Neural progenitor cell (in vitro differentiated cells): ENCODE data around the gene TSHZ2. TPM values are rescaled to one million over a fixed set of nuclear protein-coding genes. Genes with fewer than 3 reads are reported as not detected.

Source experiments
- DNase-seq: peaks from one replicate; pipeline ENCODE4 v3.0.0-alpha.2; 2016; ENCODE audit warnings: low spot score
- H2AFZ ChIP-seq: fragments of 200-600 bp; sonication (generic); replicated peaks from 2 replicates; pipeline ENCODE4 v1.6.1; 2016; ENCODE audit warnings: antibody characterized with exemption
- H3F3A ChIP-seq: fragments of 200-600 bp; sonication (generic); 2 replicates; pipeline ENCODE4 v1.6.1; 2016; ENCODE audit warnings: antibody characterized with exemption, low read depth
- H3K27ac ChIP-seq: fragments of 200-600 bp; sonication (generic); 2 replicates; pipeline ENCODE4 v1.5.1; 2016; ENCODE audit warnings: mild to moderate bottlenecking
- H3K27me3 ChIP-seq: fragments of 200-600 bp; sonication (generic); 2 replicates; pipeline ENCODE4 v1.6.1; 2016; ENCODE audit warnings: mild to moderate bottlenecking, moderate library complexity
- H3K36me3 ChIP-seq: fragments of 200-600 bp; sonication (generic); 2 replicates; pipeline ENCODE4 v1.5.1; 2016
- H3K4me1 ChIP-seq: fragments of 200-600 bp; sonication (generic); 2 replicates; pipeline ENCODE4 v1.6.1; 2016; ENCODE audit warnings: mixed run types
- H3K4me2 ChIP-seq: fragments of 200-600 bp; sonication (generic); 2 replicates; pipeline ENCODE4 v1.6.1; 2016
- H3K4me3 ChIP-seq: fragments of 200-600 bp; sonication (generic); 2 replicates; pipeline ENCODE4 v1.5.1; 2016
- H3K79me2 ChIP-seq: fragments of 200-600 bp; sonication (generic); 2 replicates; pipeline ENCODE4 v1.6.1; 2016; ENCODE audit warnings: low read depth
- H3K9ac ChIP-seq: fragments of 200-600 bp; sonication (generic); 2 replicates; pipeline ENCODE4 v1.6.1; 2016
- H3K9me3 ChIP-seq: fragments of 200-600 bp; sonication (generic); 2 replicates; pipeline ENCODE4 v1.5.1; 2016; ENCODE audit warnings: low read depth
- H4K20me1 ChIP-seq: fragments of 200-600 bp; sonication (generic); 2 replicates; pipeline ENCODE4 v1.6.1; 2016; ENCODE audit warnings: low read depth
- H3K27ac Mint-ChIP-seq: 3 replicates; pipeline ENCODE4 v1.8.0; 2021; ENCODE audit warnings: mixed read lengths
- H3K27me3 Mint-ChIP-seq: 2 replicates; pipeline ENCODE4 v1.8.0; 2022; ENCODE audit warnings: low read depth, mild to moderate bottlenecking, inconsistent platforms, moderate library complexity, mixed read lengths; ENCODE audit not compliant: insufficient read depth
- H3K36me3 Mint-ChIP-seq: 3 replicates; pipeline ENCODE4 v1.8.0; 2021; ENCODE audit warnings: mixed read lengths
- H3K4me1 Mint-ChIP-seq: 3 replicates; pipeline ENCODE4 v1.8.0; 2021; ENCODE audit warnings: mixed read lengths
- H3K4me3 Mint-ChIP-seq: 3 replicates; pipeline ENCODE4 v1.8.0; 2021; ENCODE audit warnings: mild to moderate bottlenecking, moderate library complexity, mixed read lengths
- H3K9me3 Mint-ChIP-seq: 3 replicates; pipeline ENCODE4 v1.8.0; 2020; ENCODE audit warnings: mixed read lengths
- CTCF ChIP-seq: fragments of 200-600 bp; sonication (generic); IDR thresholded peaks from 2 replicates; pipeline ENCODE4 v1.5.1; 2017; ENCODE audit warnings: antibody characterized with exemption, mild to moderate bottlenecking
- EZH2 ChIP-seq: fragments of 200-600 bp; sonication (generic); IDR thresholded peaks from 2 replicates; pipeline ENCODE4 v1.6.1; 2017; ENCODE audit warnings: antibody characterized with exemption, mild to moderate bottlenecking, moderate library complexity
- EZH2phosphoT487 ChIP-seq: fragments of 200-600 bp; sonication (generic); IDR thresholded peaks from 2 replicates; pipeline ENCODE4 v1.6.1; 2017; ENCODE audit warnings: antibody characterized with exemption
- total RNA-seq: library from RNA; depleted of rRNA; stranded (reverse); fragments of >200 nt; gene quantifications from 2 replicates; pipeline ENCODE4 v1.2.3, GENCODE V29; 2015; ENCODE audit warnings: low replicate concordance

Gene TSHZ2
- total RNA-seq, 1 donor from 2014 or later: 1.8 TPM

DNA sequence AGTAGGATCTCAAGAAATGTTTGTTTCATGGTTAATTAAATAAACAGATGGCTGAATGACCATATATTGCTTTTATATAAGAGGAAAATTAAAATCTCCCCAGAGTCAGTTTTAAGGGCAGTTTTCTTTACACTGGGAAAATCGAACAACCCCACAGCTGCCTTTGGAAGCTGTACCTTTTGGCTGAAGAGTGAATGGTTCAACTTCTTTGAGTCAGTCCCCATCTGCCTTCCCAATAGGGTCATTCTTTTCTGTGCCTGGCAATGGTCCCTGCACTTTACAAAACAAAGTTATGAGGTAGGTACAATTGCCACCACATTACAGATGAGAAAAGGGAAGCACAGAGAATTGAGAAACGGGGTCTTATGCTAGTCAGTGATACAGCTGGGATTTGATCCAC is 39.5 kb downstream of the TSHZ2 start:
- H3K36me3 ChIP-seq: no peaks in the 10 kb centered on the region
- H3K79me2 ChIP-seq: no peaks in the 10 kb centered on the region
- TF ChIP-seq CTCF (no peak), EZH2 (no peak), EZH2phosphoT487 (no peak)
- no peak overlapping the region for H3K4me3 ChIP-seq
- no peaks in the 10 kb centered on the region for H3F3A ChIP-seq
- H3K9ac ChIP-seq: no peak overlapping the region
- H2AFZ ChIP-seq: no peak overlapping the region
- H3K27ac ChIP-seq: no peak overlapping the region
- Mint-ChIP-seq H3K9me3 (peaks cover 6% of the 10 kb centered on the region), H3K27me3 (no peaks in the 10 kb centered on the region), H3K4me1 (no peaks in the 10 kb centered on the region), H3K4me3 (no peak overlapping the region), H3K36me3 (no peaks in the 10 kb centered on the region), H3K27ac (no peak overlapping the region)
- DNase-seq: no peak
- no peaks in the 10 kb centered on the region for H3K4me1 ChIP-seq
- no peaks in the 10 kb centered on the region for H4K20me1 ChIP-seq
- no peaks in the 10 kb centered on the region for H3K9me3 ChIP-seq
- H3K4me2 ChIP-seq: no peak overlapping the region
- no peaks in the 10 kb centered on the region for H3K27me3 ChIP-seq

GRCh38 chr20:53013183-53013582 is 41.0 kb downstream of the TSHZ2 start:
- no peaks in the 10 kb centered on the region for H3K9me3 ChIP-seq
- no peaks in the 10 kb centered on the region for H3K79me2 ChIP-seq
- H3K4me3 ChIP-seq: no peak overlapping the region
- H2AFZ ChIP-seq: no peak overlapping the region
- Mint-ChIP-seq H3K9me3 (peaks cover 6% of the 10 kb centered on the region), H3K4me3 (no peak overlapping the region), H3K4me1 (no peaks in the 10 kb centered on the region), H3K36me3 (no peaks in the 10 kb centered on the region), H3K27me3 (no peaks in the 10 kb centered on the region), H3K27ac (no peak overlapping the region)
- H3F3A ChIP-seq: no peaks in the 10 kb centered on the region
- H3K4me2 ChIP-seq: no peak overlapping the region
- no peaks in the 10 kb centered on the region for H3K27me3 ChIP-seq
- DNase-seq: no peak
- no peaks in the 10 kb centered on the region for H3K36me3 ChIP-seq
- no peaks in the 10 kb centered on the region for H3K4me1 ChIP-seq
- H3K9ac ChIP-seq: no peak overlapping the region
- H4K20me1 ChIP-seq: no peaks in the 10 kb centered on the region
- TF ChIP-seq CTCF (no peak), EZH2phosphoT487 (no peak), EZH2 (no peak)
- no peak overlapping the region for H3K27ac ChIP-seq

- no peaks in the 10 kb centered on the region for H3K27me3 Mint-ChIP-seq
- no peaks in the 10 kb centered on the region for H3K4me1 Mint-ChIP-seq
- no peak overlapping the region for H3K4me3 Mint-ChIP-seq
- Histone ChIP-seq H4K20me1 (no peaks in the 10 kb centered on the region), H3K36me3 (no peaks in the 10 kb centered on the region), H3K9ac (no peak overlapping the region), H3K27ac (no peak overlapping the region), H3K4me1 (no peaks in the 10 kb centered on the region), H3K4me3 (no peak overlapping the region), H3K4me2 (no peak overlapping the region), H3K79me2 (no peaks in the 10 kb centered on the region), H3F3A (no peaks in the 10 kb centered on the region), H3K9me3 (no peaks in the 10 kb centered on the region), H2AFZ (no peak overlapping the region), H3K27me3 (no peaks in the 10 kb centered on the region)
- H3K9me3 Mint-ChIP-seq: peaks cover 6% of the 10 kb centered on the region
- TF ChIP-seq EZH2 (no peak), CTCF (no peak), EZH2phosphoT487 (no peak)
- no peak overlapping the region for H3K27ac Mint-ChIP-seq
- no peaks in the 10 kb centered on the region for H3K36me3 Mint-ChIP-seq
- no peak for DNase-seq
Measured at GRCh38 chr20:53013847-53014246, 41.7 kb downstream of the TSHZ2 start.

GRCh38 chr20:53016071-53016470 is 43.9 kb downstream of the TSHZ2 start:
- no peaks in the 10 kb centered on the region for H3K4me1 ChIP-seq
- TF ChIP-seq EZH2: no peak
- no peak for TF ChIP-seq EZH2phosphoT487
- TF ChIP-seq CTCF: no peak
- H3K9me3 ChIP-seq: no peaks in the 10 kb centered on the region
- no peaks in the 10 kb centered on the region for H3F3A ChIP-seq
- DNase-seq: no peak
- H3K4me3 Mint-ChIP-seq: no peak overlapping the region
- no peaks in the 10 kb centered on the region for H3K27me3 ChIP-seq
- no peak overlapping the region for H3K27ac ChIP-seq
- H3K4me1 Mint-ChIP-seq: no peaks in the 10 kb centered on the region
- no peak overlapping the region for H3K27ac Mint-ChIP-seq
- no peaks in the 10 kb centered on the region for H3K27me3 Mint-ChIP-seq
- no peak overlapping the region for H2AFZ ChIP-seq
- H3K4me3 ChIP-seq: no peak overlapping the region
- H3K36me3 ChIP-seq: no peaks in the 10 kb centered on the region
- peaks cover 11% of the 10 kb centered on the region for H3K9me3 Mint-ChIP-seq
- no peaks in the 10 kb centered on the region for H3K79me2 ChIP-seq
- no peaks in the 10 kb centered on the region for H4K20me1 ChIP-seq
- H3K36me3 Mint-ChIP-seq: peaks cover 1% of the 10 kb centered on the region
- no peak overlapping the region for H3K4me2 ChIP-seq
- no peak overlapping the region for H3K9ac ChIP-seq
